Loucy (cell line): ENCODE results near the gene HDGF.

Experiments used
- H2AFZ ChIP-seq: fragments of 200-600 bp; sonication (generic); 2 replicates; pipeline ENCODE4 v1.6.0; 2016; ENCODE audit warnings: antibody characterized with exemption, mild to moderate bottlenecking, low read length, moderate library complexity
- H3F3A ChIP-seq: fragments of 200-600 bp; 2 replicates; pipeline ENCODE4 v1.6.0; 2016; ENCODE audit warnings: antibody characterized with exemption, low read depth, mild to moderate bottlenecking
- H3K27me3 ChIP-seq: fragments of 200-600 bp; sonication (generic); 2 replicates; pipeline ENCODE4 v1.6.1; 2014; ENCODE audit warnings: low read length, mild to moderate bottlenecking; ENCODE audit not compliant: insufficient read depth, poor library complexity, severe bottlenecking
- H3K36me3 ChIP-seq: fragments of 200-600 bp; sonication (generic); 2 replicates; pipeline ENCODE4 v1.6.1; 2016; ENCODE audit warnings: low read length; ENCODE audit not compliant: insufficient read depth
- H3K4me1 ChIP-seq: fragments of 200-600 bp; sonication (generic); 2 replicates; pipeline ENCODE4 v1.5.1; 2014; ENCODE audit warnings: low read length, mild to moderate bottlenecking; ENCODE audit not compliant: insufficient read depth, poor library complexity, severe bottlenecking
- H3K4me2 ChIP-seq: fragments of 200-600 bp; sonication (generic); 2 replicates; pipeline ENCODE4 v1.6.0; 2014; ENCODE audit warnings: antibody characterized with exemption, low read length, low read depth, mild to moderate bottlenecking; ENCODE audit not compliant: poor library complexity, severe bottlenecking
- H3K4me3 ChIP-seq: fragments of 200-600 bp; sonication (generic); 2 replicates; pipeline ENCODE4 v1.5.1; 2014; ENCODE audit warnings: low read length, mild to moderate bottlenecking, mixed read lengths; ENCODE audit not compliant: poor library complexity, severe bottlenecking
- H3K79me2 ChIP-seq: fragments of 200-600 bp; sonication (generic); 2 replicates; pipeline ENCODE4 v1.6.1; 2014; ENCODE audit warnings: low read length; ENCODE audit not compliant: insufficient read depth
- H3K9ac ChIP-seq: fragments of 200-600 bp; sonication (generic); 2 replicates; pipeline ENCODE4 v1.6.0; 2014; ENCODE audit warnings: mild to moderate bottlenecking, low read depth, low read length, moderate library complexity; ENCODE audit not compliant: poor library complexity, severe bottlenecking
- H3K9me2 ChIP-seq: fragments of 200-600 bp; sonication (generic); replicated peaks from 2 replicates; pipeline ENCODE4 v1.6.1; 2016; ENCODE audit warnings: low read depth, low read length, mixed read lengths
- H3K9me3 ChIP-seq: fragments of 200-600 bp; sonication (generic); 2 replicates; pipeline ENCODE4 v1.6.1; 2014; ENCODE audit warnings: mild to moderate bottlenecking, antibody characterized with exemption, low read length, low read depth; ENCODE audit not compliant: insufficient read depth
- H4K20me1 ChIP-seq: fragments of 200-600 bp; sonication (generic); 2 replicates; pipeline ENCODE4 v1.6.0; 2014; ENCODE audit warnings: antibody characterized with exemption, low read length, mild to moderate bottlenecking; ENCODE audit not compliant: insufficient read depth, poor library complexity, severe bottlenecking
- CTCF ChIP-seq: fragments of 200-600 bp; sonication (generic); conservative IDR thresholded peaks from 2 replicates; pipeline ENCODE4 v1.5.1; 2014; ENCODE audit warnings: mild to moderate bottlenecking, antibody characterized with exemption, low read length
- EZH2phosphoT487 ChIP-seq: fragments of 200-600 bp; IDR thresholded peaks from 2 replicates; pipeline ENCODE4 v1.6.1; 2018; ENCODE audit warnings: antibody characterized with exemption, mild to moderate bottlenecking, moderate library complexity, borderline replicate concordance

Gene HDGF

GRCh38 chr1:156755527-156755950 is 4.1 kb upstream of the HDGF start:
- Histone ChIP-seq H3K4me2 (no peak overlapping the region), H3K27me3 (peaks cover 6% of the 10 kb centered on the region), H3K9me2 (no peaks in the 10 kb centered on the region), H3K36me3 (no peaks in the 10 kb centered on the region), H3F3A (no peaks in the 10 kb centered on the region), H4K20me1 (no peaks in the 10 kb centered on the region), H3K4me3 (no peak overlapping the region), H3K79me2 (peaks cover 32% of the 10 kb centered on the region), H3K9me3 (no peaks in the 10 kb centered on the region), H3K4me1 (peaks cover 13% of the 10 kb centered on the region), H2AFZ (no peak overlapping the region), H3K9ac (no peak overlapping the region)
- TF ChIP-seq EZH2phosphoT487 (no peak), CTCF (no peak)

GRCh38 chr1:156754219-156754618 is 2.7 kb upstream of the HDGF start:
- Histone ChIP-seq H4K20me1 (peaks cover 7% of the 10 kb centered on the region), H3K4me2 (no peak overlapping the region), H3F3A (no peaks in the 10 kb centered on the region), H3K36me3 (no peaks in the 10 kb centered on the region), H3K79me2 (peaks cover 45% of the 10 kb centered on the region), H3K4me3 (no peak overlapping the region), H3K4me1 (peaks cover 18% of the 10 kb centered on the region), H2AFZ (no peak overlapping the region), H3K9me3 (no peaks in the 10 kb centered on the region), H3K9me2 (no peaks in the 10 kb centered on the region), H3K9ac (no peak overlapping the region), H3K27me3 (peaks cover 6% of the 10 kb centered on the region)
- TF ChIP-seq EZH2phosphoT487 (no peak), CTCF (no peak)

GRCh38 chr1:156752843-156753482 is 1.5 kb upstream of the HDGF start:
- H3F3A ChIP-seq = no peaks in the 10 kb centered on the region
- H3K9ac ChIP-seq = peak overlapping the region; percentile 98
- no peaks in the 10 kb centered on the region for H3K36me3 ChIP-seq
- TF ChIP-seq EZH2phosphoT487 = no peak
- no peak for TF ChIP-seq CTCF
- no peaks in the 10 kb centered on the region for H3K9me2 ChIP-seq
- peak overlapping the region; percentile 90 for H3K4me3 ChIP-seq
- peak overlapping the region; percentile 85 for H3K4me2 ChIP-seq
- H3K9me3 ChIP-seq = no peaks in the 10 kb centered on the region
- H3K4me1 ChIP-seq = peaks cover 18% of the 10 kb centered on the region
- peaks cover 58% of the 10 kb centered on the region for H3K79me2 ChIP-seq
- peaks cover 6% of the 10 kb centered on the region for H3K27me3 ChIP-seq
- peaks cover 20% of the 10 kb centered on the region for H4K20me1 ChIP-seq
- no peak overlapping the region for H2AFZ ChIP-seq
